Transverse colon (tissue), 3 donors: Measurements from ENCODE around the gene CRACDL.

Experiments used
- EP300 ChIP-seq: sonication (generic); formaldehyde crosslinking; IDR thresholded peaks from one replicate; pipeline ENCODE4 v1.6.1; 2017; ENCODE audit warnings: antibody characterized with exemption, low read depth
- POLR2A ChIP-seq: fragments of 450-650 bp; IDR thresholded peaks from one replicate; pipeline ENCODE4 v1.6.1; 2016; ENCODE audit warnings: antibody characterized with exemption, mild to moderate bottlenecking, moderate library complexity
- TF ChIP-seq, protein P1 (sequence below), 5 experiments: fragments of 200-600 bp in 3 of 5; fragments of 450-650 bp in 2 of 5; sonication (generic) in 3 of 5; IDR thresholded peaks; 1 replicate in 2 of 5; 2 replicates in 3 of 5; pipeline ENCODE4 v1.5.1; 2016 to 2017; ENCODE audit warnings: antibody characterized with exemption in 5 of 5, inconsistent platforms in 3 of 5, mild to moderate bottlenecking in 2 of 5, moderate library complexity in 1 of 5

DNA sequence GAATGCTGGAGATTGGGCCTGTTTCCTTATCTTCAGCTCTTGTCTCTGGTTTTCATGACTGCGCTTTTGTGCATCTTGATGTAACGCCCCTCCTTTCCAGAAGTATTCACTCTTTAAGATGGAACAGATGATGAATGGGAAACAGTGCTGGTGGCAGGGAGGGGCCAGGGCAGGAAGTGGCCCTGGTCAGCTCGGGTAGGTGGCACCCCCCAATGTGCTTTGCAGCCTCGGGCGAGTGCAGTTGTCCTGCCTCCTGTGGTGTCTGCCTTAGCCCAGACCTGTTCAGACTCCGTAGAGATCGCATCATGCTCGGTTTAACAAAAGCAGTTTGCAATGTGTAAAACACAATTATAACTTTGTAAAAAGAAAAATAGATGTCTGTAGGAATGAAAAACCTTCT is 188.1 kb downstream of the CRACDL start:
- TF ChIP-seq, protein P1, sequence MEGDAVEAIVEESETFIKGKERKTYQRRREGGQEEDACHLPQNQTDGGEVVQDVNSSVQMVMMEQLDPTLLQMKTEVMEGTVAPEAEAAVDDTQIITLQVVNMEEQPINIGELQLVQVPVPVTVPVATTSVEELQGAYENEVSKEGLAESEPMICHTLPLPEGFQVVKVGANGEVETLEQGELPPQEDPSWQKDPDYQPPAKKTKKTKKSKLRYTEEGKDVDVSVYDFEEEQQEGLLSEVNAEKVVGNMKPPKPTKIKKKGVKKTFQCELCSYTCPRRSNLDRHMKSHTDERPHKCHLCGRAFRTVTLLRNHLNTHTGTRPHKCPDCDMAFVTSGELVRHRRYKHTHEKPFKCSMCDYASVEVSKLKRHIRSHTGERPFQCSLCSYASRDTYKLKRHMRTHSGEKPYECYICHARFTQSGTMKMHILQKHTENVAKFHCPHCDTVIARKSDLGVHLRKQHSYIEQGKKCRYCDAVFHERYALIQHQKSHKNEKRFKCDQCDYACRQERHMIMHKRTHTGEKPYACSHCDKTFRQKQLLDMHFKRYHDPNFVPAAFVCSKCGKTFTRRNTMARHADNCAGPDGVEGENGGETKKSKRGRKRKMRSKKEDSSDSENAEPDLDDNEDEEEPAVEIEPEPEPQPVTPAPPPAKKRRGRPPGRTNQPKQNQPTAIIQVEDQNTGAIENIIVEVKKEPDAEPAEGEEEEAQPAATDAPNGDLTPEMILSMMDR (IDR thresholded peaks at IDR 0.05), result no peak
- TF ChIP-seq EP300 (no peak), POLR2A (no peak)
